Spinal cord (tissue), 10 donors: ENCODE measurements around the gene GRHPR. TPM values are rescaled to one million over a fixed set of nuclear protein-coding genes. Genes with fewer than 3 reads are reported as not detected.

Experiments
- DNase-seq, 6 donors: peaks; one replicate each; pipeline versions ENCODE4 v3.0.0 to v3.0.0-alpha.2; 2013 to 2015; ENCODE audit warnings: low spot score in 6 of 6, low read depth in 4 of 6
- H3K27ac ChIP-seq: one replicate; pipeline ENCODE4 v1.5.1; 2013; ENCODE audit warnings: low read depth, low read length, control low read depth
- H3K27me3 ChIP-seq: one replicate; pipeline ENCODE4 v1.6.1; 2013; ENCODE audit warnings: low read length; ENCODE audit not compliant: control insufficient read depth, insufficient read depth
- H3K36me3 ChIP-seq: one replicate; pipeline ENCODE4 v1.6.1; 2013; ENCODE audit warnings: low read length; ENCODE audit not compliant: control insufficient read depth, insufficient read depth
- H3K4me1 ChIP-seq: one replicate; pipeline ENCODE4 v1.6.1; 2013; ENCODE audit warnings: low read length; ENCODE audit not compliant: control insufficient read depth, insufficient read depth
- H3K4me3 ChIP-seq: one replicate; pipeline ENCODE4 v1.5.1; 2013; ENCODE audit warnings: low read depth, low read length, control low read depth
- H3K9me3 ChIP-seq: one replicate; pipeline ENCODE4 v1.6.1; 2013; ENCODE audit warnings: low read length; ENCODE audit not compliant: control insufficient read depth, insufficient read depth
- WGBS: methylation state at CpG from one replicate; pipeline ENCODE4 v1.1.5; 2013; ENCODE audit warnings: missing lambda C conversion rate; ENCODE audit not compliant: insufficient coverage; 5-methylcytosine and 5-hydroxymethylcytosine counted together
- polyA plus RNA-seq, 2 donors: library from polyadenylated mRNA; unstranded; fragments of 120-200 nt; gene quantifications; one replicate each; pipeline ENCODE4 v1.2.1, GENCODE V29; 2013; ENCODE audit not compliant: insufficient read length in 2 of 2
- total RNA-seq, 2 donors: library from RNA; depleted of rRNA in 1 of 2; stranded (reverse); fragments of 120-200 nt in 1 of 2; fragments of >200 nt in 1 of 2; gene quantifications; one replicate each; pipeline versions ENCODE4 v1.2.3 to v1.2.4, GENCODE V29; 2013 to 2014
- donor health status: healthy.

GRHPR gene
- total and polyA plus RNA-seq, 4 donors, result 68.6 to 157 (median 136) TPM

- Histone ChIP-seq H3K27ac (no peak overlapping the region), H3K9me3 (no peaks in the 10 kb centered on the region), H3K27me3 (no peaks in the 10 kb centered on the region), H3K36me3 (no peaks in the 10 kb centered on the region), H3K4me3 (no peak overlapping the region), H3K4me1 (no peaks in the 10 kb centered on the region)
- DNase-seq, result no peak
- 78% methylated on average over 9 of the region's 11 CpGs for whole genome bisulfite sequencing
Observed at GRCh38 chr9:37381094-37381741, 41.3 kb upstream of the GRHPR start.

DNA sequence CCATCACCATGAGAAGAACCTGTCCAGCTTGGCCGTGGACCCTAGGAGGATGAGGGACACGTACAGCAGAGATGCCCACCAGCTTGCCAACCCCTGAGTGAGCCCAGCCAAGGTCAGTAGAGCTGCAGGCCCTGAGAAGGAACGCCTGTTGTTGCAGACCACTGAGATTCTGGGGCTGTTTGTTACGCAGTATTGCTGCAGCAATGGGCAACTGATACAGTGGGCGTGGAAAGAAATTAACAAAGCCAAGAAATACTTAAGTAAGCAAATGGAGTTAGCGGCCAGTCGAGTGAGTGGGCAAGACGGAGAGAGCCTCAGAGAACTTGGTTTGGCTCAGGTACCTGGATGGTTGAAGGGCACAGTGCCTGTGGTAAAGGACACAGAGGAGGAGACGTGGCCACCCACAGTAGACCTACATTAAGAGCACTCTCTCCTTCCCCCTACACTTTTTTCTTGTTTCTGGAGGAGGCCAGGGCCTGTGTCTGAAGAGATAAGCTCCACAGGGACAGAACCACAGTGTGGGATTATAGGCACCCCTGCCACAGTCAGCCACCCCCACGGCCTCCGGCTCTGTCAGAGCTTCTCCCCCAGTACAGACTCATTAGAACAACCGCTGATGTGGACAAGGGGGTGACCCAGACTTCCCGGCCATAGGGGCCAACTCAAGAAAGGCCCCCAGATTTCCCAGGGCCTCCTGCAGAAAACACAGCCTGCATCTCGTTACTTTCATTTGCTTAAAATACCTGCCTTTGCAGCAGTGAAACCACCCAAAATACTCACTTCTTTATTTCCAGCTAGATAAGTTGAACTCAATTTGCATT lies 40.1 kb upstream of the GRHPR start:
- Histone ChIP-seq H3K4me3 (no peak overlapping the region), H3K27ac (no peak overlapping the region), H3K4me1 (no peaks in the 10 kb centered on the region), H3K36me3 (no peaks in the 10 kb centered on the region), H3K9me3 (no peaks in the 10 kb centered on the region), H3K27me3 (no peaks in the 10 kb centered on the region)
- no peak for DNase-seq
- WGBS, result 85% methylated on average over 12 of the region's 14 CpGs

GRCh38 chr9:37382982-37383357 lies 39.5 kb upstream of the GRHPR start:
- H3K4me1 ChIP-seq, result no peaks in the 10 kb centered on the region
- no peak overlapping the region for H3K27ac ChIP-seq
- H3K27me3 ChIP-seq, result no peaks in the 10 kb centered on the region
- no peaks in the 10 kb centered on the region for H3K36me3 ChIP-seq
- 41% methylated on average over 5 of the region's 5 CpGs for WGBS
- H3K4me3 ChIP-seq, result no peak overlapping the region
- DNase-seq, result no peak
- no peaks in the 10 kb centered on the region for H3K9me3 ChIP-seq

GRCh38 chr9:37383393-37383792 lies 39.1 kb upstream of the GRHPR start:
- no peaks in the 10 kb centered on the region for H3K36me3 ChIP-seq
- WGBS, result 78% methylated on average over 3 of the region's 6 CpGs
- H3K4me1 ChIP-seq, result no peaks in the 10 kb centered on the region
- no peaks in the 10 kb centered on the region for H3K27me3 ChIP-seq
- H3K9me3 ChIP-seq, result no peaks in the 10 kb centered on the region
- no peak overlapping the region for H3K4me3 ChIP-seq
- no peak for DNase-seq
- H3K27ac ChIP-seq, result no peak overlapping the region

DNA sequence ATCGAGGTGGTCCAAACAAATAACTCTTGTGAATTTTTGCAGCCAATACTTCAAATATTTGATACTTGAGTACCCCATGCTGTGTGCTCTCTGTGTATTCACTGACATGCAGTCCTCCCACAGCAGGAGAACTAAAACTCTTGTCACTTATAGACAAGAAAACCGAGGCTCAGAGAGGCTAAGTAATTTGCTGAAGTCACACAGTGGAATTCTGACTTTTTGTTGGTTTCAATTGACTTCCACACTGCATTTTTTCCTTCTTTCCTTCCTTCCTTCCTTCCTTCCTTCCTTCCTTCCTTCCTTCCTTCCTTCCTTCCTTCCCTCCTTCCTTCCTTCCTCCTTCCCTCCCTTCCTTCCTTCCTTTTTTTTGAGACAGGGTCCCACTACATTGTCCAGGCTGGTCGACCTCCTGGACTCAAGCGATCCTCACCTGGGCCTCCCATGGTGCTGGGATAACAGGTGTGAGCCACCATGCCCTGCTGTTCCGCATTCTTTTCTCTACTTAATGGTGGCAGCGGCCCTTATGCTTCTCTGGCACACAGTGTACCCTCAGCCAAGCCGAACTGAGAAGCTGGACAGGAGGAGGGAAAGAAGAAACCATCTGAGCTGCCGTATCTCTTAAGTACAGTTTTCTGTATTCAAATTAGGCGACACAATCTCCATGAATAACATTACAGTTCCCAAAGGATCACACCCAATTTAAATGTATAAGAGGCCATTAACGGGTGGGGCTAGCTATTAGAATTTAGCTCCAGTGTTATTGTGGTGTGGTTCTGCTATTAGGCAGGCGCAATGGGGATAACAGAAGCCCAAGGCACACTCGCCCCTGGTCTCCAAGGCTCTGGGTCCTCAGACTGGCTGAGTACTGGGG lies 38.4 kb upstream of the GRHPR start:
- H3K36me3 ChIP-seq, result no peaks in the 10 kb centered on the region
- no peaks in the 10 kb centered on the region for H3K9me3 ChIP-seq
- no peak overlapping the region for H3K27ac ChIP-seq
- DNase-seq, result peak in 2 of 6 donors; percentile 5 to 47
- 88% methylated on average over 7 of the region's 12 CpGs for WGBS
- no peaks in the 10 kb centered on the region for H3K27me3 ChIP-seq
- no peak overlapping the region for H3K4me3 ChIP-seq
- H3K4me1 ChIP-seq, result no peaks in the 10 kb centered on the region

DNA sequence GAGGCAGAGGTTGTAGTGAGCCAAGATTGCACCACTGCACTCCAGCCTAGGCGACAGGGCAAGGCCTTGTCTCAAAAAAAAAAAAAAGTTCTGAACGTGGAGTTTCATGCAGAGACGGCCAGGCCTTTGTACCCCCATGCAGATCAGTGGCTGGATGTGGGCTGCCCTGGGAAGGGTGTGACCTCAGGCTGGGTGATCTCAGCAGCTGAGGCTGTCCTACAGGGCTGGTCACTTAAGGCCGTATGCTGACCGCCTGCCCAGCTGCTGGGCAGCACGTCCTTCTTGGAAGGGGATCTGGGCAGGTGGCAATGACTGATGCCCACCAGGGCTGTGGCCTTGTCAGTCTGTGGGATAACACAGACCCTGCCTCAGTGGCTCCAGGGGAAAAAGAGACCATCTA lies 37.2 kb upstream of the GRHPR start:
- no peak for DNase-seq
- Histone ChIP-seq H3K27me3 (no peaks in the 10 kb centered on the region), H3K4me3 (no peak overlapping the region), H3K4me1 (no peaks in the 10 kb centered on the region), H3K9me3 (no peaks in the 10 kb centered on the region), H3K36me3 (no peaks in the 10 kb centered on the region), H3K27ac (no peak overlapping the region)
- WGBS, result 92% methylated on average over 6 of the region's 6 CpGs

DNA sequence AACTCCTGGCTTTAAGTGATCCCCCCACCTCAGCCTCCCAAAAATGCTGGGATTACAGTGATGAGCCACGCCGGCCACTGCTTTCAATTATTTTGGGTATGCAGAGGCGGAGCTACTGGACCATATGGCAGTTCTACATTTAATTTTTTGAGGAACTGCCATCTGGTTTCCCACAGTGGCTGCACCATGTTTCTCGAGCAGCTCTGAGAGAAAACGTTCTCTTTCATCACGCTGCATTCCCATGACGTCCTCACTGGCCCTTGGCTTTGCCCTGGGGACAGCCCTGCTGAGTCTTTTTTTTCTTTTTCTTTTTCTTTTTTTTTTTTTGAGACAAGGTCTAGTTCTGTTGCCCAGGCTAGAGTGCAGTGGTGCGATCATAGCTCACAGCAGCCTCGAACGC lies 35.5 kb upstream of the GRHPR start:
- Histone ChIP-seq H3K9me3 (no peaks in the 10 kb centered on the region), H3K4me3 (no peak overlapping the region), H3K27ac (no peak overlapping the region), H3K4me1 (no peaks in the 10 kb centered on the region), H3K36me3 (no peaks in the 10 kb centered on the region), H3K27me3 (no peaks in the 10 kb centered on the region)
- 82% methylated on average over 8 of the region's 10 CpGs for WGBS
- DNase-seq, result no peak

DNA sequence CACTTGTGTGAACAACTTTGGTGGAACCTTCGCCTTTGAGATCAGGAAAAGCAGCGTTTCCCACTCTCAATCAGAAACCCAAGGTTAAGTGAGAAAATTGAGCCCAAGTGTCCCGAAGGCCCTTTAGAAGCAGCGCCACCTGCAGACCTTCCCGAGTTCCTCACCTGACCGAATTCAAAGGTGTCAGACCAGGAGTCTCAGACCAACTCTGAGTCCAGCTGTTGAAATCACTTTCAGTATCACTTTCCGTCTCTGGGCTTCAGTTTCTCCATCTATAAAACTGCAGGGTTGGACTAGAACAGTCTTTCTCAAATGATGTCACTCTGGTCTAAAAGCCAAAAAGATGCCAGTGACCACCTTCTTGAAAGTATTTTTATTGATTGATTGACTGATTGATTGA lies 31.7 kb upstream of the GRHPR start:
- Histone ChIP-seq H3K4me3 (no peak overlapping the region), H3K27me3 (no peaks in the 10 kb centered on the region), H3K36me3 (no peaks in the 10 kb centered on the region), H3K27ac (no peak overlapping the region), H3K4me1 (no peaks in the 10 kb centered on the region), H3K9me3 (no peaks in the 10 kb centered on the region)
- DNase-seq, result no peak
- 27% methylated on average over 6 of the region's 7 CpGs for WGBS

GRCh38 chr9:37392272-37392671 lies 30.2 kb upstream of the GRHPR start:
- Histone ChIP-seq H3K27me3 (no peaks in the 10 kb centered on the region), H3K27ac (no peak overlapping the region), H3K4me3 (no peak overlapping the region), H3K4me1 (no peaks in the 10 kb centered on the region), H3K9me3 (no peaks in the 10 kb centered on the region), H3K36me3 (no peaks in the 10 kb centered on the region)
- 69% methylated on average over 3 of the region's 8 CpGs for WGBS
- DNase-seq, result no peak
